Measurements from ENCODE around the gene SIRPA. TPM values are rescaled to one million over a fixed set of nuclear protein-coding genes. Genes with fewer than 3 reads are reported as not detected.

The SIRPA gene
- 73.5 and 93.3 TPM in 2 replicates for total RNA-seq (2014; rRNA removed; shearing (Covaris generic))
- polyA plus RNA-seq (2016; fragmentation: Nextera tagmentation; extraction: Ambion mirVana) = 101 and 102 TPM in 2 replicates

DNA sequence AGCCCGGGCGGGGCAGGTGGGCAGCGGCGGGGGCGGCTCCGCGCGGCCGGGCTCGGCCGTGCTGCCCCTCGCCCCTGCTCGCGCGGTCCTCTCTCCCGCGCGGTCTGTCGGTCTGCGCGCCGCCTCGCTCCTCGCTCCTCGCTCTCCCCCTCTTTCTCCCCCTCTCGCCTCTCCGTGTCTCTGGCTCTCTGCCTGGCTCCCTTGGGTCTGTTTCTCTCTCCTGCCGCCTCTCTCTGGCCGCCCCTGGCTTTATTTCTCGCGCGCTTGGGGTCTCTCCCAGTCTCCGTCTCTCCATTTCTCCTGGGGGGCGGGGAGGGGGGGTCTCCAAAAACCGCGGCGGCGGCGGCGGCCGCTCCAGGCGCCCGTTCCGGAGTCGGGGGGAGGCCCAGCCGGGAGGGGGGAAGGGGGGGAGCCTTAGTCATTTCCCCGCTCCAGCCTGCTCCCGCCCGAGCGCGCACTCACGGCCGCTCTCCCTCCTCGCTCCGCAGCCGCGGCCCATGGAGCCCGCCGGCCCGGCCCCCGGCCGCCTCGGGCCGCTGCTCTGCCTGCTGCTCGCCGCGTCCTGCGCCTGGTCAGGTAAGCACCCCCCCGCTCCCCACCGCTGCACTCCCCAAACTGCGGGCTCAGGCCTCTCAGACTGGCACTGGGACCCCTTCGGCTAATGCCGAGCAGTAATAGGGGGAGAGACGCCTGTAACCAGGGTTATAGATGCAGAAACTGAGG lies at the start of gene SIRPA:
TSS of gene SIRPA (plus strand) at position 457 of the 723 bp plus-strand sequence. CDS start at position 498, 41 bp downstream.
- Histone ChIP-seq H2AFZ (peak within 1 kb of the TSS; percentile 52), H3K9ac (peak within 1 kb of the TSS; percentile 91), H3K9me3 (ENCODE audit: low read depth) (no peaks in the 10 kb centered on the region), H3K4me1 (ENCODE audit: insufficient read depth) (peaks cover 42% of the 10 kb centered on the region), H3K27me3 (replicated peaks; ENCODE audit: insufficient read depth) (no peaks in the 10 kb centered on the region), H3K4me2 (ENCODE audit: unreplicated experiment) (peak within 1 kb of the TSS; percentile 94), H4K20me1 (ENCODE audit: insufficient read depth) (no peaks in the 10 kb centered on the region), H3K36me3 (ENCODE audit: low read depth) (no peaks in the 10 kb centered on the region), H3K4me3 (peak within 1 kb of the TSS; percentile 99), H3K27ac (peak within 1 kb of the TSS; percentile 74), H3F3A (ENCODE audit: insufficient read depth) (peaks cover 26% of the 10 kb centered on the region; the same call in 1 of the 2 replicates), H3K79me2 (ENCODE audit: insufficient read depth) (peaks cover 72% of the 10 kb centered on the region), H3K9me2 (ENCODE audit: insufficient read depth) (no peaks in the 10 kb centered on the region)
- TF ChIP-seq EZH2phosphoT487 (IDR thresholded peaks at IDR 0.05; ENCODE audit: insufficient read depth, low read depth) (no peak), EZH2 (IDR thresholded peaks at IDR 0.05; ENCODE audit: insufficient read depth, poor library complexity, severe bottlenecking) (no peak)
- 1 to 2% methylated on average over 12 to 42 of the region's 74 CpGs for WGBS, 2 experiments (ENCODE audit: low coverage in 1 of 2, low lambda C conversion rate in 2 of 2, missing lambda C conversion rate in 2 of 2)
- DNase-seq = peak; percentile 88
- in situ Hi-C loops (cut with MboI) = no loop called here

DNA sequence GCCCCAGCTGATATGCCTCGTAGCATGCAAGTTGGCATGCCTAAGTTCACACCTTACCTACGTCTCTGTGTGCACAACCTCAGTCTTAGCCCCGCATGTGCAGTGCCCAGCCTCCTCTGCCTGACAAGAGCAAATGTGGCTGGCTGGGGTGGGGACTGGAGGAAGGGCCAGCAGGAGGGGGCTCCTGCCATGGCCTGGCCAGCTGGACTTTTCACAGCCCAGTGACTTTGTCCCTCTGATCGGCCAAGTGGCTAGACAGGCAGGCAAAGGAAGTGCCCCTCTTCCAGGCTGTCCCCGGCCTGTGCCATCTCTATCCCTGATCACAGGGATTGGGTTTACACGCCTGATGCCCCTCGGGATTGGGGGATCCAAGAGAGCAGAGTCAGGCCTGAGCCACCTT lies 49.5 kb upstream of the SIRPA start:
- 65 to 69% methylated on average over 7 of the region's 7 CpGs for WGBS, 2 experiments (ENCODE audit: low coverage in 1 of 2, low lambda C conversion rate in 2 of 2, missing lambda C conversion rate in 2 of 2)
- no peak overlapping the region for H3K4me2 ChIP-seq (ENCODE audit: unreplicated experiment)
- H4K20me1 ChIP-seq (ENCODE audit: insufficient read depth) = no peaks in the 10 kb centered on the region
- H3K27ac ChIP-seq = no peak overlapping the region
- in situ Hi-C loops (cut with MboI) = no loop called here
- H3K9me2 ChIP-seq (ENCODE audit: insufficient read depth) = no peaks in the 10 kb centered on the region
- no peak overlapping the region for H2AFZ ChIP-seq
- no peaks in the 10 kb centered on the region for H3K36me3 ChIP-seq (ENCODE audit: low read depth)
- H3K79me2 ChIP-seq (ENCODE audit: insufficient read depth) = no peaks in the 10 kb centered on the region
- no peak overlapping the region for H3K9ac ChIP-seq
- TF ChIP-seq EZH2 (IDR thresholded peaks at IDR 0.05; ENCODE audit: insufficient read depth, poor library complexity, severe bottlenecking) (no peak), EZH2phosphoT487 (IDR thresholded peaks at IDR 0.05; ENCODE audit: insufficient read depth, low read depth) (no peak)
- H3K27me3 ChIP-seq (replicated peaks; ENCODE audit: insufficient read depth) = no peaks in the 10 kb centered on the region
- peaks cover 20% of the 10 kb centered on the region for H3F3A ChIP-seq (ENCODE audit: insufficient read depth)
- peaks cover 15% of the 10 kb centered on the region for H3K4me1 ChIP-seq (ENCODE audit: insufficient read depth)
- H3K9me3 ChIP-seq (ENCODE audit: low read depth) = no peaks in the 10 kb centered on the region
- DNase-seq = no peak
- H3K4me3 ChIP-seq = no peak overlapping the region

- TF ChIP-seq EZH2 (IDR thresholded peaks at IDR 0.05; ENCODE audit: insufficient read depth, poor library complexity, severe bottlenecking) = no peak
- TF ChIP-seq EZH2phosphoT487 (IDR thresholded peaks at IDR 0.05; ENCODE audit: insufficient read depth, low read depth) = no peak
- in situ Hi-C loops (cut with MboI) = no loop called here
- no peaks in the 10 kb centered on the region for H3K27me3 ChIP-seq (replicated peaks; ENCODE audit: insufficient read depth)
Measured at GRCh38 chr20:1846341-1846740, 48.9 kb upstream of the SIRPA start.

GRCh38 chr20:1846876-1847275 lies 48.3 kb upstream of the SIRPA start:
- 31 to 50% methylated on average over 1 of the region's 1 CpG for WGBS, 2 experiments (ENCODE audit: low coverage in 1 of 2, low lambda C conversion rate in 2 of 2, missing lambda C conversion rate in 2 of 2)
- H3K36me3 ChIP-seq (ENCODE audit: low read depth) = no peaks in the 10 kb centered on the region
- H3K27ac ChIP-seq = no peak overlapping the region
- no peaks in the 10 kb centered on the region for H3K9me3 ChIP-seq (ENCODE audit: low read depth)
- in situ Hi-C loops (cut with MboI) = no loop called here
- no peaks in the 10 kb centered on the region for H3K9me2 ChIP-seq (ENCODE audit: insufficient read depth)
- peaks cover 4% of the 10 kb centered on the region for H3K4me1 ChIP-seq (ENCODE audit: insufficient read depth)
- no peak for DNase-seq
- H4K20me1 ChIP-seq (ENCODE audit: insufficient read depth) = no peaks in the 10 kb centered on the region
- H3K27me3 ChIP-seq (replicated peaks; ENCODE audit: insufficient read depth) = no peaks in the 10 kb centered on the region
- H3K4me3 ChIP-seq = no peak overlapping the region
- TF ChIP-seq EZH2 (IDR thresholded peaks at IDR 0.05; ENCODE audit: insufficient read depth, poor library complexity, severe bottlenecking) = no peak
- TF ChIP-seq EZH2phosphoT487 (IDR thresholded peaks at IDR 0.05; ENCODE audit: insufficient read depth, low read depth) = no peak
- H3K9ac ChIP-seq = no peak overlapping the region
- no peak overlapping the region for H3K4me2 ChIP-seq (ENCODE audit: unreplicated experiment)
- H3F3A ChIP-seq (ENCODE audit: insufficient read depth) = peaks cover 11% of the 10 kb centered on the region; the same call in 1 of the 2 replicates
- no peaks in the 10 kb centered on the region for H3K79me2 ChIP-seq (ENCODE audit: insufficient read depth)
- no peak overlapping the region for H2AFZ ChIP-seq

More at GRCh38 chr20:1846341-1846740, 48.9 kb upstream of the SIRPA start:
- 100% methylated on average over 1 of the region's 1 CpG for WGBS, 2 experiments (ENCODE audit: low coverage in 1 of 2, low lambda C conversion rate in 2 of 2, missing lambda C conversion rate in 2 of 2)
- no peak overlapping the region for H3K27ac ChIP-seq
- H3K4me2 ChIP-seq (ENCODE audit: unreplicated experiment) = no peak overlapping the region
- H4K20me1 ChIP-seq (ENCODE audit: insufficient read depth) = no peaks in the 10 kb centered on the region
- H3K36me3 ChIP-seq (ENCODE audit: low read depth) = no peaks in the 10 kb centered on the region
- H3K79me2 ChIP-seq (ENCODE audit: insufficient read depth) = no peaks in the 10 kb centered on the region
- no peak overlapping the region for H3K9ac ChIP-seq
- H2AFZ ChIP-seq = no peak overlapping the region
- H3F3A ChIP-seq (ENCODE audit: insufficient read depth) = peaks cover 13% of the 10 kb centered on the region; the same call in 1 of the 2 replicates
- H3K9me3 ChIP-seq (ENCODE audit: low read depth) = no peaks in the 10 kb centered on the region
- H3K4me1 ChIP-seq (ENCODE audit: insufficient read depth) = peaks cover 9% of the 10 kb centered on the region
- no peak overlapping the region for H3K4me3 ChIP-seq
- no peaks in the 10 kb centered on the region for H3K9me2 ChIP-seq (ENCODE audit: insufficient read depth)
- DNase-seq = no peak

Measured in GM23248 (cell line).